ENCODE results near the gene PRKAG1.

GRCh38 chr12:48961801-48962200 is 56.8 kb downstream of the PRKAG1 start:
- TF ChIP-seq CTCF (IDR thresholded peaks at IDR 0.05; ENCODE audit: low read length) (no peak), EZH2 (optimal IDR thresholded peaks at IDR 0.05; ENCODE audit: low read depth, low read length) (no peak), EZH2phosphoT487 (IDR thresholded peaks at IDR 0.05; ENCODE audit: low read length) (no peak)
